Smooth muscle cell (in vitro differentiated cells): ENCODE data around the gene HMCES. TPM values are rescaled to one million over a fixed set of nuclear protein-coding genes. Genes with fewer than 3 reads are reported as not detected.

Source experiments
- DNase-seq: peaks from one replicate; lab custom pipeline; 2025; ENCODE audit not compliant: unreplicated experiment; lab: John Stamatoyannopoulos, UW
- H2AFZ ChIP-seq: fragments of 200-600 bp; sonication (generic); 2 replicates; pipeline ENCODE4 v1.6.0; 2016; ENCODE audit warnings: antibody characterized with exemption, low read depth, mild to moderate bottlenecking
- H3F3A ChIP-seq: fragments of 200-600 bp; sonication (generic); 2 replicates; pipeline ENCODE4 v1.6.0; 2017; ENCODE audit warnings: antibody characterized with exemption, low read depth
- H3K27ac ChIP-seq: fragments of 200-600 bp; sonication (generic); 2 replicates; pipeline ENCODE4 v1.5.1; 2016; ENCODE audit warnings: low read depth, mild to moderate bottlenecking
- H3K27me3 ChIP-seq: fragments of 200-600 bp; sonication (generic); 2 replicates; pipeline ENCODE4 v1.6.1; 2016; ENCODE audit warnings: low read depth, mild to moderate bottlenecking
- H3K36me3 ChIP-seq: fragments of 200-600 bp; sonication (generic); 2 replicates; pipeline ENCODE4 v1.5.1; 2016; ENCODE audit warnings: low read depth
- H3K4me1 ChIP-seq: fragments of 200-600 bp; sonication (generic); 2 replicates; pipeline ENCODE4 v1.5.1; 2016; ENCODE audit warnings: low read depth
- H3K4me2 ChIP-seq: fragments of 200-600 bp; sonication (generic); 2 replicates; pipeline ENCODE4 v1.6.0; 2016; ENCODE audit warnings: mild to moderate bottlenecking
- H3K4me3 ChIP-seq: fragments of 200-600 bp; sonication (generic); 2 replicates; pipeline ENCODE4 v1.5.1; 2016; ENCODE audit warnings: mild to moderate bottlenecking
- H3K79me2 ChIP-seq: fragments of 200-600 bp; sonication (generic); 2 replicates; pipeline ENCODE4 v1.6.0; 2016; ENCODE audit warnings: low read depth, mild to moderate bottlenecking
- H3K9ac ChIP-seq: fragments of 200-600 bp; sonication (generic); 2 replicates; pipeline ENCODE4 v1.6.0; 2016; ENCODE audit warnings: low read depth
- H3K9me3 ChIP-seq: fragments of 200-600 bp; sonication (generic); replicated peaks from 2 replicates; pipeline ENCODE4 v1.5.1; 2016; ENCODE audit warnings: low read depth
- H4K20me1 ChIP-seq: fragments of 200-600 bp; sonication (generic); 2 replicates; pipeline ENCODE4 v1.6.0; 2016; ENCODE audit warnings: low read depth
- WGBS: methylation state at CpG from one replicate; pipeline ENCODE4 v1.1.7; 2016; ENCODE audit warnings: low lambda C conversion rate; 5-methylcytosine and 5-hydroxymethylcytosine counted together
- polyA plus RNA-seq: library from polyadenylated mRNA; unstranded; fragments of >200 nt; fragmentation: Nextera tagmentation; extraction: Ambion mirVana; gene quantifications from 2 replicates; pipeline ENCODE4 v1.2.1, GENCODE V29; 2016
- total RNA-seq: library from RNA; depleted of rRNA; stranded (reverse); fragments of >200 nt; gene quantifications from 2 replicates; pipeline ENCODE4 v1.2.3, GENCODE V29; 2014
- TF ChIP-seq, protein P1 (sequence below): fragments of 200-600 bp; sonication (generic); IDR thresholded peaks from 2 replicates; pipeline ENCODE4 v1.5.1; 2017; ENCODE audit warnings: borderline replicate concordance, mild to moderate bottlenecking, antibody characterized with exemption; ENCODE audit not compliant: insufficient read depth, poor library complexity, severe bottlenecking

Gene HMCES
- total and polyA plus RNA-seq, 2 experiments from 2014 or later = 15.2 to 25.0 TPM

- Histone ChIP-seq H2AFZ (no peak overlapping the region), H3K4me3 (no peak overlapping the region), H3K4me2 (no peak overlapping the region), H3K27me3 (no peaks in the 10 kb centered on the region), H3F3A (no peaks in the 10 kb centered on the region), H3K9me3 (no peaks in the 10 kb centered on the region), H3K36me3 (no peaks in the 10 kb centered on the region), H3K79me2 (no peaks in the 10 kb centered on the region), H3K27ac (no peak overlapping the region), H3K9ac (no peak overlapping the region), H3K4me1 (no peaks in the 10 kb centered on the region), H4K20me1 (no peaks in the 10 kb centered on the region)
- 80% methylated on average over 10 of the region's 10 CpGs for WGBS
- TF ChIP-seq, protein P1, sequence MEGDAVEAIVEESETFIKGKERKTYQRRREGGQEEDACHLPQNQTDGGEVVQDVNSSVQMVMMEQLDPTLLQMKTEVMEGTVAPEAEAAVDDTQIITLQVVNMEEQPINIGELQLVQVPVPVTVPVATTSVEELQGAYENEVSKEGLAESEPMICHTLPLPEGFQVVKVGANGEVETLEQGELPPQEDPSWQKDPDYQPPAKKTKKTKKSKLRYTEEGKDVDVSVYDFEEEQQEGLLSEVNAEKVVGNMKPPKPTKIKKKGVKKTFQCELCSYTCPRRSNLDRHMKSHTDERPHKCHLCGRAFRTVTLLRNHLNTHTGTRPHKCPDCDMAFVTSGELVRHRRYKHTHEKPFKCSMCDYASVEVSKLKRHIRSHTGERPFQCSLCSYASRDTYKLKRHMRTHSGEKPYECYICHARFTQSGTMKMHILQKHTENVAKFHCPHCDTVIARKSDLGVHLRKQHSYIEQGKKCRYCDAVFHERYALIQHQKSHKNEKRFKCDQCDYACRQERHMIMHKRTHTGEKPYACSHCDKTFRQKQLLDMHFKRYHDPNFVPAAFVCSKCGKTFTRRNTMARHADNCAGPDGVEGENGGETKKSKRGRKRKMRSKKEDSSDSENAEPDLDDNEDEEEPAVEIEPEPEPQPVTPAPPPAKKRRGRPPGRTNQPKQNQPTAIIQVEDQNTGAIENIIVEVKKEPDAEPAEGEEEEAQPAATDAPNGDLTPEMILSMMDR = no peak
- no peak for DNase-seq
Observed at GRCh38 chr3:129341331-129342141, 62.9 kb downstream of the HMCES start.

DNA sequence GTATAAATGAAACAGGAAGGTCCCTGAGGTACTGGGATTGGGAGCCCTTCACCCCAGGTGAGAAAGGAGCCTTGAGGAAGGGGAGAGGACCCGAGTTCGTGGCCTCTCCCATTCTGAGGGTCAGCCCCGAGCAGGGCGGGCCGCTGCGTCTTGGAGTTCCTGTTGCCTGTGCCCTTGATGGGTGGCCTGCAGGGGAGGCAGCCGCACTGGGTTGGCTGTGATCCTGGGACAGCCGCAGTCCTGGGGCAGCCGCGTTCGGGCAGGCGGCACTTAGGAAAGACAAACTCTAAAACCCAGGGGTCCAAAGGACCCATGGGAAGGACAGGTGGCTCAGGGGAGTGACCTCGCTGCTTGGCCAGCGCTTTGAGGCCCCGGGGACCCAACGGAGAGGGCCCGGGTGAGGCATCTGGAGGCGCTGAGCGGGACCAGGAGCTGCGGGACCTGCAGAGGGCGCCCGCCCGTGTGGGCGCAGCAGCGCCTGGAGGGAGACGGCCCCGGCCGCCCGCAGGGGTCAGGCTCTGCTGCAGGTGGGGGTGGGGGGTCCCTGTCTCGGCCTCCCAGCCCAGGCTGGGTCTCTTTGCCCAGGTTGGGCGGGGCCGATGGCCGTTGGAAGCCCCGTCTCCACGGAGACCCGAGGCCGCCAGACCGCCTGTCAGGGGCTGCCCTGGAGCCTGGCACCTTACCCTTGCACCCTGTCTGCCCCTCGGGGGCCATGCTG lies 65.1 kb downstream of the HMCES start:
- Histone ChIP-seq H3F3A (no peaks in the 10 kb centered on the region), H2AFZ (peak overlapping the region; percentile 84), H3K9ac (no peak overlapping the region), H3K4me3 (peak overlapping the region; percentile 47), H4K20me1 (no peaks in the 10 kb centered on the region), H3K27me3 (no peaks in the 10 kb centered on the region), H3K36me3 (no peaks in the 10 kb centered on the region), H3K4me2 (peak overlapping the region; percentile 89), H3K4me1 (no peaks in the 10 kb centered on the region), H3K27ac (no peak overlapping the region), H3K79me2 (no peaks in the 10 kb centered on the region), H3K9me3 (no peaks in the 10 kb centered on the region)
- peak; percentile 12 for DNase-seq
- 14% methylated on average over 32 of the region's 39 CpGs for WGBS
- TF ChIP-seq, protein P1 = peak; percentile 55

- TF ChIP-seq, protein P1 = no peak
- H3K79me2 ChIP-seq = no peaks in the 10 kb centered on the region
- H3K4me3 ChIP-seq = peak overlapping the region; percentile 47
- H3K36me3 ChIP-seq = no peaks in the 10 kb centered on the region
- no peaks in the 10 kb centered on the region for H3K27me3 ChIP-seq
- H3K4me2 ChIP-seq = peak overlapping the region; percentile 89
- no peak overlapping the region for H3K9ac ChIP-seq
- no peak for DNase-seq
- H3F3A ChIP-seq = no peaks in the 10 kb centered on the region
- WGBS = 60% methylated on average over 7 of the region's 13 CpGs
- no peak overlapping the region for H3K27ac ChIP-seq
- H2AFZ ChIP-seq = no peak overlapping the region
- no peaks in the 10 kb centered on the region for H3K9me3 ChIP-seq
- H4K20me1 ChIP-seq = no peaks in the 10 kb centered on the region
- no peaks in the 10 kb centered on the region for H3K4me1 ChIP-seq
Observed at GRCh38 chr3:129344540-129345220, 66.0 kb downstream of the HMCES start.
